Measurements from ENCODE around the gene ANK3. TPM values are rescaled to one million over a fixed set of nuclear protein-coding genes. Genes with fewer than 3 reads are reported as not detected.

The ANK3 gene
- total and polyA plus RNA-seq, 2 donors (not counting 1 experiment from before 2014, with no cell fraction given): 0.50 to 0.79 TPM

DNA sequence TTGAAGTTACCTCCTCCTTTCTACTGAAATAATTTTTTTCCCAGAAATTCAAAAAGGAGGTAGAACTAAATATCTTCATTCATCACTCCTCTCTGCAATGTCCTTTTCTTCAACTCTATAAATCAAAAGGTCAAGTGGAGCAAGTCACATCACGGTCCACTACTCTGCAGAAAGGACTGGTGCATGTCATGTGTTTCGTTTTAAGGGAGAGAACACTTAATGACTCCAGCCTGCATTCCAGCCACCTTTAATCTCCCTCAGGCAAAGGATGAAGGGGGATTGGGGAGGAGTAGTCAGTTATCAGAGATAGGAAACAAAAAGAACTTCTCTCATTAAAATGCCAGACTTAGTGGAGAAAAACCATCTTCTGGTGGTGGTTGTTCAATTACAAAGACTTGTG is 78.9 kb downstream of the ANK3 start:
- no peak overlapping the region for H3K4me2 ChIP-seq (ENCODE audit: extremely low read depth, insufficient read depth, low read length)
- H3K9me3 ChIP-seq (ENCODE audit: control insufficient read depth, insufficient read depth, low read depth, low read length): no peaks in the 10 kb centered on the region
- no peak overlapping the region for H3K9ac ChIP-seq (ENCODE audit: insufficient read depth, low read length)
- DNase-seq (ENCODE audit: low read depth in 2 of 2): no peak
- no peaks in the 10 kb centered on the region for H3K36me3 ChIP-seq (ENCODE audit: control insufficient read depth, insufficient read depth, low read length)
- no peak overlapping the region for H3K27ac ChIP-seq (ENCODE audit: insufficient read depth, low read length)
- TF ChIP-seq, protein P1, sequence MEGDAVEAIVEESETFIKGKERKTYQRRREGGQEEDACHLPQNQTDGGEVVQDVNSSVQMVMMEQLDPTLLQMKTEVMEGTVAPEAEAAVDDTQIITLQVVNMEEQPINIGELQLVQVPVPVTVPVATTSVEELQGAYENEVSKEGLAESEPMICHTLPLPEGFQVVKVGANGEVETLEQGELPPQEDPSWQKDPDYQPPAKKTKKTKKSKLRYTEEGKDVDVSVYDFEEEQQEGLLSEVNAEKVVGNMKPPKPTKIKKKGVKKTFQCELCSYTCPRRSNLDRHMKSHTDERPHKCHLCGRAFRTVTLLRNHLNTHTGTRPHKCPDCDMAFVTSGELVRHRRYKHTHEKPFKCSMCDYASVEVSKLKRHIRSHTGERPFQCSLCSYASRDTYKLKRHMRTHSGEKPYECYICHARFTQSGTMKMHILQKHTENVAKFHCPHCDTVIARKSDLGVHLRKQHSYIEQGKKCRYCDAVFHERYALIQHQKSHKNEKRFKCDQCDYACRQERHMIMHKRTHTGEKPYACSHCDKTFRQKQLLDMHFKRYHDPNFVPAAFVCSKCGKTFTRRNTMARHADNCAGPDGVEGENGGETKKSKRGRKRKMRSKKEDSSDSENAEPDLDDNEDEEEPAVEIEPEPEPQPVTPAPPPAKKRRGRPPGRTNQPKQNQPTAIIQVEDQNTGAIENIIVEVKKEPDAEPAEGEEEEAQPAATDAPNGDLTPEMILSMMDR (conservative IDR thresholded peaks at IDR 0.05 in 1 of 2, IDR thresholded peaks at IDR 0.05 in 1 of 2; ENCODE audit: low read depth in 1 of 2, low read length in 2 of 2): no peak
- TF ChIP-seq EZH2 (IDR thresholded peaks at IDR 0.05; ENCODE audit: low read length, missing control alignments): no peak
- H3K4me3 ChIP-seq (replicated peaks in 1 of 4; ENCODE audit: control extremely low read depth in 1 of 4, insufficient read depth in 1 of 4, low read depth in 3 of 4, low read length in 4 of 4): no peak overlapping the region
- H4K20me1 ChIP-seq (ENCODE audit: control insufficient read depth, extremely low read depth, insufficient read depth, low read length): no peaks in the 10 kb centered on the region
- no peak overlapping the region for H2AFZ ChIP-seq (ENCODE audit: low read length)
- no peaks in the 10 kb centered on the region for H3K27me3 ChIP-seq (ENCODE audit: control insufficient read depth, insufficient read depth, low read length)
- no peaks in the 10 kb centered on the region for H3K79me2 ChIP-seq (ENCODE audit: control insufficient read depth, insufficient read depth, low read length)
- peaks cover 17% of the 10 kb centered on the region for H3K4me1 ChIP-seq (ENCODE audit: control insufficient read depth, extremely low read depth, insufficient read depth, low read length)

- no peaks in the 10 kb centered on the region for H4K20me1 ChIP-seq (ENCODE audit: control insufficient read depth, extremely low read depth, insufficient read depth, low read length)
- no peak for DNase-seq (ENCODE audit: low read depth in 2 of 2)
- H3K4me3 ChIP-seq (replicated peaks in 1 of 4; ENCODE audit: control extremely low read depth in 1 of 4, insufficient read depth in 1 of 4, low read depth in 3 of 4, low read length in 4 of 4): no peak overlapping the region
- no peaks in the 10 kb centered on the region for H3K36me3 ChIP-seq (ENCODE audit: control insufficient read depth, insufficient read depth, low read length)
- no peaks in the 10 kb centered on the region for H3K27me3 ChIP-seq (ENCODE audit: control insufficient read depth, insufficient read depth, low read length)
- no peaks in the 10 kb centered on the region for H3K9me3 ChIP-seq (ENCODE audit: control insufficient read depth, insufficient read depth, low read depth, low read length)
- H3K4me1 ChIP-seq (ENCODE audit: control insufficient read depth, extremely low read depth, insufficient read depth, low read length): peaks cover 15% of the 10 kb centered on the region
- H3K27ac ChIP-seq (ENCODE audit: insufficient read depth, low read length): no peak overlapping the region
- H2AFZ ChIP-seq (ENCODE audit: low read length): no peak overlapping the region
- H3K9ac ChIP-seq (ENCODE audit: insufficient read depth, low read length): no peak overlapping the region
- H3K4me2 ChIP-seq (ENCODE audit: extremely low read depth, insufficient read depth, low read length): no peak overlapping the region
- no peaks in the 10 kb centered on the region for H3K79me2 ChIP-seq (ENCODE audit: control insufficient read depth, insufficient read depth, low read length)
- TF ChIP-seq EZH2 (IDR thresholded peaks at IDR 0.05; ENCODE audit: low read length, missing control alignments): no peak
- TF ChIP-seq, protein P1 (conservative IDR thresholded peaks at IDR 0.05 in 1 of 2, IDR thresholded peaks at IDR 0.05 in 1 of 2; ENCODE audit: low read depth in 1 of 2, low read length in 2 of 2): no peak
Measured at GRCh38 chr10:60309891-60310290, 79.8 kb downstream of the ANK3 start.

- Histone ChIP-seq H3K9ac (ENCODE audit: insufficient read depth, low read length) (no peak overlapping the region), H3K4me1 (ENCODE audit: control insufficient read depth, extremely low read depth, insufficient read depth, low read length) (peaks cover 13% of the 10 kb centered on the region), H4K20me1 (ENCODE audit: control insufficient read depth, extremely low read depth, insufficient read depth, low read length) (no peaks in the 10 kb centered on the region), H3K27me3 (ENCODE audit: control insufficient read depth, insufficient read depth, low read length) (no peaks in the 10 kb centered on the region), H3K9me3 (ENCODE audit: control insufficient read depth, insufficient read depth, low read depth, low read length) (no peaks in the 10 kb centered on the region), H3K27ac (ENCODE audit: insufficient read depth, low read length) (no peak overlapping the region), H3K79me2 (ENCODE audit: control insufficient read depth, insufficient read depth, low read length) (no peaks in the 10 kb centered on the region), H3K36me3 (ENCODE audit: control insufficient read depth, insufficient read depth, low read length) (no peaks in the 10 kb centered on the region), H3K4me2 (ENCODE audit: extremely low read depth, insufficient read depth, low read length) (no peak overlapping the region), H2AFZ (ENCODE audit: low read length) (no peak overlapping the region), H3K4me3 (replicated peaks in 1 of 4; ENCODE audit: control extremely low read depth in 1 of 4, insufficient read depth in 1 of 4, low read depth in 3 of 4, low read length in 4 of 4) (no peak overlapping the region)
- no peak for DNase-seq (ENCODE audit: low read depth in 2 of 2)
- no peak for TF ChIP-seq EZH2 (IDR thresholded peaks at IDR 0.05; ENCODE audit: low read length, missing control alignments)
- TF ChIP-seq, protein P1 (conservative IDR thresholded peaks at IDR 0.05 in 1 of 2, IDR thresholded peaks at IDR 0.05 in 1 of 2; ENCODE audit: low read depth in 1 of 2, low read length in 2 of 2): no peak
Measured at GRCh38 chr10:60309371-60309770, 80.3 kb downstream of the ANK3 start.

Measured in fibroblast of lung (primary cell).